MV-4-11 (cell line): Measurements from ENCODE around the gene ROR1.

Experiments used
- DNase-seq: peaks from one replicate; lab custom pipeline; 2025; lab: John Stamatoyannopoulos, UW

The ROR1 gene

GRCh38 chr1:64060611-64061302 is 286.9 kb downstream of the ROR1 start:
- DNase-seq = no peak

- no peak for DNase-seq
These were observed 287.8 kb downstream of the ROR1 start for GRCh38 chr1:64061430-64062104.

GRCh38 chr1:64062529-64062928 is 288.7 kb downstream of the ROR1 start:
- no peak for DNase-seq

DNA sequence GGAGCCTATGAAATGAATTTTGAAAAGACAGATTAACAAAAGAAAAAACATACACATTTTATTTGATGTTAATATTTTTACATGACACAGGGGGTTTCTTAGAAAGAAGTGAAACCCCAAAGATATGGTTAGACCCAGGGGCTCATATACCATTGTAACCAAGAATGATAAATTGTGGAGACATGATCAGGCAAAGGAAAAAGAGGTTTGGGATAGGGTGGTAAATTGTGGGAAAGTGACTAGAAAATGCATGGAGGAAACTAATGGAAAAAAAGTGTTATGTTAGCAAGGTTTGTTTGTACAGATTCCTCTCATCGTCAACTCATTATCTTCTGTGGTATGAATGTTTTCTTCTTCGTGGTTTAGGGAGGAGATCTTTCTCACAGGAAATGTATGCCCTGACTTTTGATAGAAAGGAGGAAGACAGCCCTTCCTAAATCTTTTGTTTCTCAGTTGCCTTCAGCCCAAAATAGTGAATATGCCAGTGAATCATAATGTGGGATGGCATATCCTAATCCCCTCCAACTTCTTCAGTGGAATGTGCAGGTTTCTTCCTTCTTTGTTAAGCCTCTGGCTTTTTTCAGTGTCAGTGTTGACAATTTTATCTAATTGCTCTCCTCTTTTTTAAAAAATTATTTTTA is 289.2 kb downstream of the ROR1 start:
- DNase-seq = no peak

DNA sequence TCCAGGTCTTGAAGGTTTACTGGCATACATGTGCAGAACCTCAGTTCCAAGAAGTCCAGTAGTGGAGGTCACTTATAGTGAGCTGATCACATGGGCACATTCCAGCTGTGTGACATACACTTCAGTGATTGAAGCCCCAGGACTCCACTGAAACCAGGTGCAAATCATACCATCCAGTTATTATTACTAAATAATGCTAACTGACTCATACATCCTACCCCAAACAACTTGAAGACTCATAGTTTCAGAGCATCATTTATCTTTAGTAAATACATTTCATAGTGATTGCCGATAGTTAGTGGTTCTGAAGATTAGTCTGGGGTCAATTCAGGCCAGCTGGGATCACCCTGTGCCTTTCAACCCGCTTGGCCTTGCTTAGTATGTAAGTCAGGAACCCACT is 291.8 kb downstream of the ROR1 start:
- DNase-seq = no peak

GRCh38 chr1:64072089-64072793 is 298.4 kb downstream of the ROR1 start:
- no peak for DNase-seq

- DNase-seq = no peak
These were observed 299.9 kb downstream of the ROR1 start for GRCh38 chr1:64073705-64074104.

DNA sequence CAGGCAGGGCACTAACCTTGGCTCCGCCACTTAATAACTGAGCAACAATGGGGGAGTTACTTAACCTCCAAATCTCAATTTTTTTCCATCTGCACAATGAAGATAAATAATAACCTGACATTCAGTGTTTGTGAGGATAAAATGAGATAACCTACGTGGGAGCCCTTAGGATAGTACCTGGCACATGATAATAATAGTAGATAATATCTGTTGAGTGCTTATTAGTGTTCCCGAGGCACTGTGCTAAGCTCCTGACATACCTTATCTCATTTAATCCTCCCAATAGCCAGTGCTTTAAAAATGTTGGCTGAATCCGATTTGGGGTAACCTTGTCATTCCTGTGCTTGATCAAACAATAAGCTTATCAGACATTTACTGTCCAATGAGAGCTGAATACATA is 300.9 kb downstream of the ROR1 start:
- DNase-seq = no peak

- DNase-seq = no peak
These were observed 303.6 kb downstream of the ROR1 start for GRCh38 chr1:64077281-64077940.

GRCh38 chr1:64080941-64081562 is 307.2 kb downstream of the ROR1 start:
- DNase-seq = no peak

DNA sequence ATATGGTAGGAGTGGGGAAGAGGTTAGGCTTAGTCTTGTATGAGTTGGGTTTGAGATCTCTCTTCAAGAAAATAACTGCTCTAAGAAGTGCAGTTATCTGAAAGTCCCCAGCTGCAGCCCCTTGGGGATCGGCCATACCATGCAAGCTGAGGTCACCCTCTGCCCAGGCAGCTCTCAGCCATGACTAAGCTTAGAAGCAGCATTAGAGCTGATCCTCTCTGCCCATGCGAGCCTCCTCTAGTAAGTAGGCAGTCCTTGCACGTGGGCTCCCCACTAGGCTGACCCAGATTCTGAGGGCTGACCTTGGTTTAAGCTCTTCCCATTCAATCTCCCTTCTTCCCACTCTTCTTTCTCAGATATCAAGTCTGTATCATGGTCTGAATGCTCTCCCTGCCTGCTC is 308.6 kb downstream of the ROR1 start:
- DNase-seq = no peak

DNA sequence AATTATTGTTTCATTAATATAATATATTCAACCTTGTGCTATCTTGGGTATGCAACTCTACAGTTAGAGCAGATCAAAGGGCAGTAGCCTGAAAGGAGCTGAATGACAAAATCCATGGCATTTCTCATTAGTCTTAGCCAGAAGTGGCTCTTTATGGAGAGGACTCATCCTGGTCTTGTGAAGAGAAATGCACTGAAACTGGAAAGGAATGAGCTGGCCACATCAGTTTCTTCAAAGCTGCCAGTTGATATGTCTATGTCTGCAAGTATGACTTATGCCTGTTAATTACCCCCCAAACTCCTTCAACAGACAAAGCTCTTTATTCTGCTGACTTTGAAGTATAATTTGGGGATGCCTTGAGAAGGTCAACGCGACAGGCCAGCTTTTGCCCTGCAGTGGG is 310.6 kb downstream of the ROR1 start:
- DNase-seq = no peak

- no peak for DNase-seq
These were observed 314.0 kb downstream of the ROR1 start for GRCh38 chr1:64087768-64088167.

DNA sequence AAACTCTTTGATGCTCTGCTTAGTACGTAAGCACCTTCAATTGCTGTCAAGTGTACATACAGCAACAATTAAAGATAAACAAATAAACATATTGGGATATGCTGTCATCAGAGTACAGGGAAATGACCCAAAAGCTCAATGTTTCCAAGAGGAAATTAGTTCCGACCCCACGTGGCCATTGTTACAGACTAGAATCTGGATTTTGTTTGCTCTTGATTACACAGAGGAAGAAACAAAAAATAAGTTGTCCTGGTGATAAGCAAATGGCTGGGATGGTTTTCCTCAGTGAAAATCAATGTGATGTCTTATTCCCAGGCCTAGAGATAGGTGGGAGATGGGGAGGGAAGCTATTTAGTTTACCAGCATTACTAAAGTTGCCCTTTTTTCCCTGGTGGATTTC is 316.6 kb downstream of the ROR1 start:
- no peak for DNase-seq

GRCh38 chr1:64092851-64093371 is 319.1 kb downstream of the ROR1 start:
- DNase-seq = no peak

GRCh38 chr1:64093941-64094340 is 320.1 kb downstream of the ROR1 start:
- no peak for DNase-seq

DNA sequence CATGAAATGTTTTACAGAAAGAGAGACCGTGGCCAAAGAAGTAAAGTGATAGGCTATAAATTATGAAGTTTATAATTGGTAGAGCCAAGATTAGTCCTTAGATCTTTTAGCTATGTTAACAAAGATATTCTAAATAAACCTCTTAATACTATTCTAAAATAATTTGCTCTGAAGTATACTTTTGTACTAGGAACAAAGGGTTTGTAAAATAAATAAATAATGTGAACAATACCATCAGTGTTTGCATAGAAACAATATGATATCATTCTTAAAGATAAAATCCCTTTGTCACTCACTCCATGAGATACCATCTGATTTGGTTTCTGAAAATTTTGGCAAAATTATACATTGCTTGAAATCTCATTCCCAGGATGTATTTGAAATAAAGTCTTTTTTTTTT is 322.0 kb downstream of the ROR1 start:
- no peak for DNase-seq

DNA sequence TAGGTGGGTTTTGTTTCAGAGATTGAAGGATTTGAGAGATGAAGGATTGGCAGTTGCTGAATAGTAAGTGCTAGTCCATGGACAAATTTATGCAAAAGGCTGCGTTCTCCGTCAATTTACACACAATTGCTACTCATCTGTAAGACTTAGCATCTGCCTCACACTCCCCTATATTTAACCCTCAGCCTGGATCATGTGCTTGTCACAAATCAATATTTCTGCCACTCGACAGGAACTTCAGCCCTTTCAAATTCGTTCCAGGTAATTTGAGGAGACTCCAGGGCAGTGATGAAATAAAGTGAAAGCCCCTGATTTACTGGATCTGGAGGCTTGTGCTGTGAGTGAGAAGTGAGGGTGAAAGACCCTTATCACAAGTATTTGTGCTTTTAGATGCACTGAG is 324.0 kb downstream of the ROR1 start:
- DNase-seq = no peak

DNA sequence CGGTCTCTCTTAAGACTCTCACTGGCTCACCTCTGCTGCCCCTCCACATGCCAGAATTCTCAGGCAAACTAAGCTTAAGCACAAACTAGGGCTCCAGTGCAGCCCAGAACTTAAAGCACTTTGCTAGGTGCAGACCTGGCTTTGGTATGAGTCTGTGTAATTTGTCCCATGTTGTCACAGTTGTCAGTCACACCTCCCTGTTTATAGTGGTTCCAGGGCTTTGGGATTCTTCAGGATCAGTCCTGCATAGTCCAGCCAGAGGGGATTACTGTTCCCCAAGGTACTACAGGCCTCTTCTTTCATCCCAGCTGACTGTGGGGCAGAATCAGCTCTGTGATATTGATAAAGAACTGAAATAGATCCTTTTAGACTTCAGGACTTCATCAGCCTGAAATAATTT is 324.6 kb downstream of the ROR1 start:
- DNase-seq = no peak

GRCh38 chr1:64098846-64099582 is 325.2 kb downstream of the ROR1 start:
- no peak for DNase-seq

- DNase-seq = no peak
These were observed 327.0 kb downstream of the ROR1 start for GRCh38 chr1:64100791-64101190.
